GDM1 (cell line): ENCODE measurements around the gene PARD3B.

ENCODE experiments used
- DNase-seq: peaks from one replicate; lab custom pipeline; 2025; lab: John Stamatoyannopoulos, UW

Gene PARD3B

DNA sequence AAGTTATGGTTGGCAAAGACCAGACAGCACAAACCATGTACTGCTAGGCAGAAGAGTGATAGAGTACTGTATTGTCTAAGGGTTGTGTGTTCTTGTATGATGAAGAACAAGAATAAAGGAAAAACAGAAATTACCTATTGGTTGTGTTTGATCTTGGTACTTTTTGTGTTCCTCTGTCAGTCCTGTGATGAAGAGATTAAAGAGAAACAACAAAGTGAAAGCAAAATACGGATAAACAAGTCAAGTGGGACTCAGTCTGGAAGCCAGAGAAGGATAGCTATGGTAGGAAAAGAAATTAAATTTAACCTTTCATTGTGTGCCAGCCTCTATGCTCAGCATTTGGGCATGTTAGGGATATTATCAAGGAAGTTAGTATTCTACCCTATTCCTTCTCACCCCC, 413.1 kb downstream of the PARD3B start:
- DNase-seq: no peak

DNA sequence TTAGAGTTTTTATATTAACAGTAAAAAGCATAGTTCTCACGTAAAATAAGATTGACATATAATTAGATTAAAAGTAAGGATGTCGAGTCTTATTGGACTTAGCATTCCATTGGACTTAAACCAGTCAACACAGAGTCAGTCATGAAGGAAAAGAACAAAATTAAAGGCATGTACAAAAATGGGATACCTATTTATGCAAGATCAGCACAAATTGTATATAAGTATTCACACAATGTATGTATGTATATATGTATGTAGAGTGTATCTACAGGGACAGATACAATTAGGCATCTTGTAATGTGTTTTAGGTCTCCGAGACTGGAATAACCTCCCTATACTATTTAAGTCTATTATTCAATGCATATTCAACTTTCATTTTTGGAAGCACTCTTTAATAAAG, 419.1 kb downstream of the PARD3B start:
- DNase-seq: no peak

DNA sequence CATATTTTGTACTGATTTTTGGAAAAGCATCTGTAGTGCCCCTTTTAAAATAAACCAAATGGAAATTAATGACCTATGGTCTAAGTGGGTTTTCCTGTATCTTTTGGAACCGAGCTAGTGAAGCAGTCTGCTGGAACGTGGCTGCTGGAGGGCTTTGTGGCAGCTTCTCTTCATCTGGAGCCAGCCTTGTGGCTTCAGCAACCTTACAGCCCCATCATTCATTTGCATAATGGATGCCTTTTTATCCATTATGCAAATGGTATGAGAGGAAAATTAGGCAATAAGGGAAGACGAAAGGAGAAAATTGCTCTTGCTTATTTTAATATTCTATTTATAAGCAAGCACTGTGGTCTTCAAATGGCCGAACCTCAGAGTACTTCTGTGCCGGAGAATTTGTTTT, 421.0 kb downstream of the PARD3B start:
- no peak for DNase-seq

DNA sequence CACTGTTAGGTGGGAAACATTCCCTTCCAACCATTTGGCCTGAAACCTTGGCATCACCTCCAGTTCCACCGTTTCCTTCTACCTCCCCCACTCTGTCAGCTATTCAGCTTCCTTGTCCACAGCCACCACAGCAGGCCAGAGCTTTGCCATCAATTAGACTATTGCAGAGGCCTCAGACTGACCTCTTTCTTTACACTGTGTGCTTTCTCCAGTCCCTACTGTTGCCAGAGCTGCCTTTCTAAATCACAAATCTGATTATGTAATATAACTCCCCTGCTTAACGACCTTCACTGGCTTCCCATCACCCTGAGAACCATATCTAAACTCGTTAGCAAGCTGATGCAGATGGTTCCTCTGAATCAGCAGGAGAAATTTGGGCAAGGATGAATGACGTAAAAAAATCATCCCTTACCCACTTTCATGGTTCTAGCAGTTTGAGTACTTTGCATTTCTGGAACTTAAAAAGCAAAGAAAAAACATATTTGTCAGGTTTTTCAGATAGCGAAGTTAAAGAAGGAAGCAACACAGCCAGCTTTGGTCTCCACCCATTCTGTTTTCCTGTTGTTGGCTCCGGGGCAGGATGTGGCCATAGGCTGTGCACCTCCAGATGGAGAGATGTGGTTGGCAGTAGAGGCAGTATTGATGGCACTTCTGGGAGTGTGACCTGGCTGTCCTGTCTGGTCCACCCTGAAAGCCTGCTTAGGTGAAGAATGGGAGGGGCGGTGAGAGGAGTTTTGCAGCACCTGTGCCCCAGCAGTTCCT, 422.1 kb downstream of the PARD3B start:
- DNase-seq: peak; percentile 74

DNA sequence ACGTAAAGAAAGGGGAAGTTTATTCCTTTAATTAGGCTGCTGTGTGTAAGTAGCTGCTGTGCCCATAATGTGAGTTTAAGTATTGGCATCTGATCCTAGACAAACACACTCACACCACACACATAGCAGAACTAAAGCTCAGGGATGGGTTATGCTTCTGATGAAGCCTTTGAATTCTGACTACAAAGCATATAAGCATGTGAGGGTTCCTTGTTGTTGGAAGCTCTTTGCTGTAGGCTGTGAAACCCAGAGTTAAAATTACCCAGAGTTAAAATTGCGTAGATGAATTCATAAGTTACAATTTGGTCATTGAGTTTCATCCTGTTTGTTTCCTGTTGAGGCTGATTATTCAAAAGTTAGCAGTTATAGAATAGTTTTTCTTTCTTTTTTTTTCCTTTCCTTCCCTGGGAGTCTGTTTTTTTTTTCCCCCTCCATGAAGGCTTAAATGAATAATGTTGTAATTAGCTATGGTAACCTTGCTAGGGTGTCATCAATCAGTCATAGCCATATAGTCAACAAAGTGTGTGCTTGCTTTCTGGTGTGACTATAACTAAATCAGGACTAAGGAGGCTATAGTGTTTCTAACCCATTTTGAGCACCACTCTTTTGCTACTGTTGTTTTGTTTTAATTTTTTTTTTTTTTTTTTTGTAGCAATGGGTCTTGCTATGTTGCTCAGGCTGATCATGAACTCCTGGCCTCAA, 426.1 kb downstream of the PARD3B start:
- no peak for DNase-seq

DNA sequence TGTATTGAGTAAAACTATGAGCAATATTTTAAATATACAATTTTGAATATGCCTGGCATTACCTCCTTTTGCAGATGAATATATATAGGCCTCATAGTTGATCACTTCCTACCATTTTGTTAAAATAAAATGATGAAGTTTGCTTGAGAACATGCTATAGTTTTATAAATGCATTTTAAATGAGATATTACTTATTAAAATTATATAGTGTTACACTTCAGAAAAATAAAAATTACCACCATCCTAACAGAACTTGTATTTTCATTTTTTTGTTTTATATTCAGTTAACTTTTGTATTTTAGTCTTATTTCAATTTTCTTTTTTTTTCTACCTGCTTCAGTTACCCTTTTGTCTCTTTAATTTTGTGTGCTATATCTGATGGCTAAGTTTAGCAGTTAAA, 426.9 kb downstream of the PARD3B start:
- no peak for DNase-seq

DNA sequence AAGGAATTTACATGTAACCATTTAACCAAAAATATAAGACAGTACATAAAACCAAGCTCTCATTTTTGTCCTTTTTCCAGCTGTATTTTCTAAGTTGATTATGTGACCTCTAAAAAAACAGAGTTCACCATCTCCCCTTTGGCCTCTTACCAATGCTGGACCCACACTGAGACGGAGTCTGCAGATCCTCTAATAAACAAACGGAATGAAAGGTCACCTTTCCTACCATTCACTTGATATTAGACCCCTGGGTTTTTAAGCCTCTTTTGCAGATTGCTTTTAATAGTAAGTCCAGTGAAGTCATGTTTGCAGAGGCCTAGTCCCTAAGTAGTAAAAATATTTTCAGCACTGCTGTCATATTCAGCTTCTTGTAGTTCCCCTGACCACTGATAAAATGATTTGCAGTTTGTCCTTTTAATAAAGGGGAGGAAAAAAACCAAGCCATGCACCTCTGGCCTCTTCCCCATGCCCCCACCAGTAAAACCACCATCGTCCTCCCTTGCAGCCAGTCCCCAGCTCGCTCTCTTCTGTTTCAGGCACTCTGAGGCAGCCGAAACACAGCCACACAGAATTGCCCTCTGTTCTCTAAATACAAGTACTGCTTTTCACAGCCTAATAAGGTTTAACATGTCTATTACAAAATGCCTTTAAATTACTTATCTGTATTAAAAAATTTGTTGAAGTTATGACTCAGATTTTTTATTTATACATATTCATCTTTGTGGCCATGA, 427.5 kb downstream of the PARD3B start:
- no peak for DNase-seq

DNA sequence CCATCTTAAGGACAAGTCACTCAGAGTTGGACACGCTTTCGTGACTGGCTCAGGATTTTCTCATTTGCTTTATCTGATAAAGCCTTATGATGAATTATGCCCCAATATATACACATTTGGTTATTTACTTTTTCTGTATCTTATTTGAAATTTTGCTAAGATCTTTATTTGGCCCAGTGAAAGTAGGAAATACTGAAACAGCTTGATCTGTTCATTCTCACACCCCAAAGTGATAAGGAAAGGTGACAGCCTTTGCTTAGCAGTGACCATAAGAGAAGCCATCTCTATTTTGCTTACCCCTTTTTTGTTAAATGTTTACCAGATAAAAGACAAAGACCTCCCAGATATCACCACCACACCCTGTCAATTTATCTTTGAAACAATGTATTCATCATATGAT, 428.3 kb downstream of the PARD3B start:
- DNase-seq: no peak

DNA sequence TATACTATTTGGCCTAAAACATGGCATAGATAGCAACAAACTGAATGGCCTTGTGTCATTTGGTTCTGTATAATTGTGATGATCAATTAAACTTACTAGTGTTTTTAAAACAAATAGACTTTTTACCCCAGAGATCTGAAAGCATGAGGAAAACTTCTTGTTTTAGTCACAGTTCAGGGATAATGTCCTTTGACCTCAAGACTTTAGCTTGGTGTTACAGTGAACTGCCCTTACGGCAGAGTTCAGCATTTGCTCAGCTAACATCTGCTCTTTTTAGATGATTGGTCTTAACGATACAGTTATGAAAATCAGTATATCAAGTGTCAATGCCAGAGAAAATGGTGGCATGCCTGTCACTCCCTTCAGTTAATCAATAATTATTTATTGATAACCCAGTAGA, 429.2 kb downstream of the PARD3B start:
- no peak for DNase-seq

DNA sequence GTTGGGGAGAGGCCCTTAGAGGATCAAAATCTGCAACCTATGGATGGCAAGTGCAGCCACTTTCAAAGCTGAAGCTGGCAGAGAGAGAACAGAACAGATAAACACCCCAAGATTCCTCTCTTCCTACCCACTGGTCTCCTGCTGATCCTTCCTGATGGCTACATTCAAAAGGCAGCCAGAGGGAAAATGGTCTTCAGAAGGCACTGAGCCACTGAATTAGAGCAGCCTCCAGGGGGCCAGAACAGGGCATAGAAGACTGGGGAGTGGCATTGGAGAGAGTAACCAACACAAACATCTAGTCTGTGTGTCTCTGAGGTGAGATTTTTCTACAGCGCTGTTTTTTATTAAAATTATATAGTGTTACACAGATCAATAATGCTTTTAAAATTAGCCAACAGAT, 432.6 kb downstream of the PARD3B start:
- no peak for DNase-seq

DNA sequence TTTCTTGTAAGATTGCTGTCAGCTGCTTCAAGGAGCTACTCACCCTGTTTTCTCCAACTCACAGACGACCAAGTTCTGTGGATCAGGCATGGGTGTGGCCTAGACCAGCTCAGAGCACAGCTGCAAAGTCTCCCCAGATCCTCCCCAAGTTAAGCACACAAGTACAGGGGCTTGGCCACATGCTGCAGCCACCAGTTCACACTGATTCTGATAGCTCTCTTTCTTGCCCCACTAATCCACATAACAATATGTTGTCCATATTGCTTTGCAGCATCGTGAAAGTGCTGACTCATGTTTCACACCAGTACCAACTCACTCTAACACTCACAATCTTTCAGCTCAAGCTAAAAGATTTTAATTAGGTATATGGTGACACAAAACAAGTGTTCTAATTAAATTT, 437.0 kb downstream of the PARD3B start:
- DNase-seq: no peak

DNA sequence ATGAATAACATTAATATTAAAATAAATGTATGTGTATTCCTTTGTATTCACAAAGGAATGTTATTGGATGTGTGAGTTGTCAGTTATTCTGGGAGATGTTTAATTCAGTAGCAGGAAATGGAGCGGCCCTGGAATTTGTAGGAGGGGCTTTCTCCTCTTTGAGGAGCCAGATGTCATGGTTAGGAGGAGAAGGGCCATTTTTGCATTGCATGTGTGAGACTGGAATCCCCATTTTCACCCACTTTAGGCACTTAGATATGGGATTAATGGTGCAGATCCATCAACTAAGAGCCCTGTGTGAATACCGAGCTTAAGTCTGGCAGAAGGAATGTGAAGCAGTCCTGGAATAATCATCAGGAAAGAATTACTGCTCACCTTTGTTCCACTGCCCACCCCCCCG, 439.2 kb downstream of the PARD3B start:
- DNase-seq: no peak

DNA sequence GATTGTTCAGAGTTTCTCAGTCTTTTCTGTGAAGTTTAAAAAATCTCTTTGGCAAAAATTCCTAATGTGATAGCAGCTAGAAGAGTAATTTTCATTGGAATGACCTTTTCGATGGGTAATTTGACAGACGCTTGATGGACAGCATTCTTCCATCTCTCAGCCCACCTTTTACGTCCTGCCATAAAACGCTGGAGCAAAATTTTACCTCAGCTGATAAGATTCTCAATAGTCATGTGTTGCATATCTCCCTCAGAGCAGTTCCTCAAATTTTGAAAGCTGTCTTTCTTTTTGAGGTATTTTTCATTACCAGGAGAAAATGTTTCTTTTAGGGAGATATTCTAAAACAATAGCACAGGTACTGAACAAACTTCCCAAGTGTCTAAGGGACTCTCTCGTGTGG, 441.4 kb downstream of the PARD3B start:
- no peak for DNase-seq

DNA sequence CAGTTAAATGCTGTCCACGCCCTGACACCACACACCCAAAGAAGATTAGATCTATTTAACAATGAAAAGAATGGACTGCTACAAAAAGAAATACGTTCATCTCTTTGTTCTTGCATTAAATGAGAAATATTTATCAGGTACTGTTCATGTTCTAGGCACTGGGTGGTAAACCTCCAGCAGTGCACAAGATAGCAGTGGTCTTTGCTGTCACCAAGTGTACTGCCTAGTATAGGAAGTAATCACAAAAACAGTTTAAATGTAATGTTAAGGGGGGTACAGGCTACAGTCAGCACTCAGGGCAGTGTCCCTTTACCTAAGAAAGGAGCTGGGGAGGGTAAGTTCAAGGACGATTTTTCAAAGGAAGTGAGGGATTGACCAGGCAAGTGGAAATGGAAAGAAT, 443.6 kb downstream of the PARD3B start:
- no peak for DNase-seq

DNA sequence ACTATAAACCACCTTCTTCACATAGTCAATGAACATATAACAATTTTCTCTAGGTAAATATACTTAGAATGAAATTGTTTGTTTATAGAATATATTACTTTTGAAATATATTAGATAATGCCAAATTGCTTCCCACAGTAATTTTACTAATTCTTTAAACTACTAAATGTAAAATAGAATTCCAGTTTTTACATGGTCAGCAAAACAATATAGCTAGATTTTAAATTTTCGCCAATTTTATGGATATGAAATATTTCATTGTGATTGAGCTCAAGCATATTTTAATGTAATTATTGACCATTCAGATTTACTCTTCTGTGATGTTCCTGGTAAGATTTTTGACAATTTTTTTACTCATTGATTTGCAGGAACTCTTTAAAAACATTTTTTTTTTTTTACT, 444.6 kb downstream of the PARD3B start:
- no peak for DNase-seq

DNA sequence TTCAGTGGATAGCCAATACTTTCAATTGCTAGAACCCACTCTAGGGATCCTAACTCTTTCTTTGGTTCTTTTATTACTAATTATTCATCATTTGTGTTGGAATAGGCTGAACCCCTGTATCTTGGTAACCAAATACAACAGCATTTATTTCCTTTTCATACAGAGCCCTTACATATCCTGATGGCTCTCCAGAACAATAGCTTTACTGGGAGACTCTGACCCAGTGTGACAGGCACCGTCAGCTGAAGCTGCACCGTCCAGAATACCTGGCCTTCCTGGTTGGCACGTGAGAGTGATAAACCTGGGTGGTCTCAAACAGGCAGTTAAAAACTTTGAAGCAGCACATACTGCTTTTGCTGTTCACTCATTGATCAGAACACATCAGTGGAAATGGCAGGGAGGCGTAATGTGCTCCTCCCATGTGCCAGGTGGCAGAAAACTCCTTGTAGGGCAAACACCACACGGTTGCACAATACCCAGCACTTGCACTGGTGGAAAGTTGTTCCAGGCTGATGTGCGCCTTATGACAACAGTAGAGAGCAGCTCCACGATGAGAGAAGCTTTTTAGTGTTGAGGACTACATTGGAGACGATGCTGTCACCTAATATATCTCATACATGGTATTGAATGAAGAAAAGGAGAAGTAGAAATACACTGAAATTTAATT, 456.2 kb downstream of the PARD3B start:
- no peak for DNase-seq

DNA sequence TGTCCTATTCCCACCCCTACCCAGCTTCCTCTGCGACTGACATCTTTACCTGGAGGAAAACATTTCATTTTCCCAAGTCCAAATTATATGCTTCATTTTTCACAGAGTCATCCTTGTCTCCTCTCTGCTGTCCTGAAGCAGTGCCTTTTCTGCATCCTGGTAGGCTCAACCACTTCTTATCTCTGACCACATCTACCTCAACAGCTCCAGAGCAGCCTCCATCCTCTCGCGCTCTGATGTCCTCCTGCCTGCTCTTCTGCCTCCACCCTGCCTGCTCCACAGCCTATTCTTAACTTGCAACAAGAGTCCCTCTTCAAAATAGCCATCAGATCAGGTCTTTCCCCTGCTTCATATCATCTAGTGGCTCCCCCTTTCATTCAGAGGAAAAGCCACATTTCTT, 457.1 kb downstream of the PARD3B start:
- DNase-seq: no peak

DNA sequence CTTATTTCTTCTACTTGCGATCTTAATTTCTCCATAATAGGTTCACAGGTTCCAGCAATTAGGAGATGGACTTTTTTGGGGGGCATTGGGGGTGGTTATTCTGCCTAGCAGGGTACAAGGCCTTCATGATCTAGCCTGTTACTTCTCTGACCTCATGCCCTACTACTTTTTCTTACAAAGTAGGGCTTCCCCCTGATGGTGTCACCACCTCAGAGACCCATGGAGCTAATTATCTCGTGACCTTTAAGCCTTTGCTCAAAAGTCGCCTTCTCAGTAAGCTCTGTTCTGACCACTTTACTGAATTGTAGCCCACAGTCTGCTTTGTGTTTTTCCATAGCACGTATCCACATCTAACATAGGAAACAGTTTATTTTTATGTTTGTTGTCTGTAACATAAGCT, 458.0 kb downstream of the PARD3B start:
- no peak for DNase-seq

DNA sequence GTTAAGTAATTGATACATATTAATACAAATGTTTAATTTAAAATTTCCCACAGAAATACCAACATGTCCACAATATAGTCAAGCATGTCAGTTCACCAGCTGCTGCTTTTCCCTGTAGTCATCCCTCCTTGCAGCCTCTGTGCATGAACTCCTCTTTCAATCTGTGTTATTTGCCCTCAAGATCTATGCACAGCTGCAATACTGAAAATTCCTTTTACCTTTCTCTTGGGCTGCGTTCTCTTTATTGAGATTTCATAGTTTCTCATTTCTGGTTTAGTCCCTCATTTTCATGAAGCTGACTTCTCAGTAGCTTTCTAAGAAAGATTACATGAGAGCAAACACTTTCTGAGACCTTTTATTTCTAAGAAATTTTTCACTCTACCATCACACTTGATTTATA, 464.9 kb downstream of the PARD3B start:
- DNase-seq: no peak

DNA sequence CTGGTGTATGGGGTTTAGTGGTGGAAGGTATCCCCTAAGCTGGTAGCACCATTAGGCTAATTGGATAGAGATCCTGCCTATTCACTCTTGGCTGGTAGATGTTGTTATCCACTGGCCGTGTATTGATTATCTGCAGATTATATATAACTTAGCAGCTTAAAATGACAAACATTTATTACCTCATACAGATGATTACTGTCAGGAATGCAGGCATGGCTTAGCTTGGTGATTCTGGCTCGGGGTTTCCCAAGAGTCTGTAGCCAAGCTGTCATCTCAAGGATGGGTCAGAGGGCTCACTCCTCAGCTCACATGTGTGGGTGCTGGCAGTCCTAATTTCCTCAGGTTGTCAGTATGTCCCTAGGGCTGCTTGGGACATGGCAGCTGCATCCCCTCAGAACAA, 465.8 kb downstream of the PARD3B start:
- DNase-seq: no peak

DNA sequence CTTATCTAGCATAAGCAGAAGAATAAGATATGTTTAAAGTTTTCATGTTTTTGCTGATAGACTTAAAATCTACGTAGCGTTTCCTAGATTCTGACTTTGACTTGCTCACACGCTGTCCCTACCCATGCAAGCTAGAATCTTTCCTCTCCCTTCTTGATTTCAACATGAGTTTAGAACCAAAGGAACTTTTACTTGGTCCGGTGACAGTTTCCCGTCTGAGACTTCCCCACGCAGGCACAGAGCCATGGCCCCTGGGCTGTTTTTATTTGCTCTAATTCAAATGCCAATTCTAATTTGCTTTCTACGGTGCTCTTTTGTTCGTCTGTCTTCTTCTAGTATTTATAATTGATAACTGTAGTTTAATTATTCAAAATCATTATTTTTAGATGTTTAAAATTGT, 467.7 kb downstream of the PARD3B start:
- no peak for DNase-seq

DNA sequence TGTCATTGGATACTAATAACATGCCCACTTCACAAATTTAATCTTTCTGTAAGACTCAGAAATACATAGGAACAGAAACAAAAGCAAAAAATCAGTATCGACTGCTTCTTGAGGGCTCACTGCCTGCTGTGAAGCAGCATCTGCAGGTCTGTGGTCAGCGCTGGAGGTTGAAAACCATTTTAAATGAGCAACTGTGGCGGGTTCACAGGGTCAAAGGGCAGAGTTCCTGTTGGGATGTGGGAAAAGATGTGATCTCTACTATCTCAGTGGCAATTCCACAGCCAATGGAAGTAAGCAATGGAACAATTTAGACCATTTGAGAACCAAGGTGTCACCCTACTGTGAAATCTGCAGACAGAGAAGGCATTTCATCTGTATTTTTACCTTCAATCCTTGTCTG, 468.3 kb downstream of the PARD3B start:
- no peak for DNase-seq

DNA sequence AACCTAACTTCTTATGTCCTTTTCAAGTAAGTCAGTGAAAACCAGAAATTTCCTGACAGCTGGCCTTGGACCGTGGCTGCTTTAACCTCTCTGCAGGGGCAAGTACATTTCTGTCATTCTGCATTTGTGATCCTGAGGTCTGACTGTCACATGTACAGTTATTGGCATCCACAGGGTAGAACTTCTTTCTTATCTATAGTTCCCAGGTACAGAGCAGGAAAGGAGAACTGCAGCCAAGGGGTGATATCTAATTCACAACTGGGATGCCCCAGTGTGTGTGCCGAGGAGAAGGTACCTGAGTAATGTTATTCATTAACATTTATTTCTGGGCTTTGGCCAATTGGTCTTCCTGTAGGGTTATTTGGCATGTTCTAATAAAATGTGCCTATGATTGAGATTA, 468.9 kb downstream of the PARD3B start:
- no peak for DNase-seq
